OCI-LY3 (cell line): ENCODE results near the gene THOC5.

ENCODE experiments used
- CTCF ChIP-seq: fragments of 200-600, 300-600 bp; sonication (generic); IDR thresholded peaks from 2 replicates; pipeline ENCODE4 v1.5.1; 2014; ENCODE audit warnings: antibody characterized with exemption, low read length, low read depth
- EZH2phosphoT487 ChIP-seq: fragments of 200-600 bp; shearing (Covaris generic); IDR thresholded peaks from 2 replicates; pipeline ENCODE4 v1.6.1; 2018; ENCODE audit warnings: antibody characterized with exemption, mixed run types, low read depth

- peak; percentile 63 for TF ChIP-seq CTCF
- TF ChIP-seq EZH2phosphoT487 = no peak
Measured at GRCh38 chr22:29553351-29554224, at the start of gene THOC5.
